K562 (cell line): ENCODE results near the gene DCLK3. TPM values are rescaled to one million over a fixed set of nuclear protein-coding genes. Genes with fewer than 3 reads are reported as not detected.

Experiments
- CGGBP1 ChIP-seq: fragments of 250-450 bp; sonication (Bioruptor Pico); IDR thresholded peaks from 2 replicates; pipeline ENCODE4 v1.9.0; 2021; ENCODE audit warnings: mild to moderate bottlenecking
- CREB3L1 ChIP-seq: fragments of 450-650 bp; IDR thresholded peaks from 2 replicates; pipeline ENCODE4 v1.6.1; 2014; ENCODE audit warnings: low read depth, mild to moderate bottlenecking, moderate library complexity, borderline replicate concordance
- E2F6 ChIP-seq, 2 experiments: IDR thresholded peaks; 2 replicates each; pipeline ENCODE4 v1.6.1; 2011; ENCODE audit warnings: borderline replicate concordance in 1 of 2, control low read depth in 1 of 2, low read depth in 1 of 2, low read length in 1 of 2, mild to moderate bottlenecking in 1 of 2, mixed read lengths in 1 of 2, moderate library complexity in 1 of 2; ENCODE audit not compliant: insufficient read depth in 1 of 2, insufficient read length in 1 of 2, poor library complexity in 1 of 2, severe bottlenecking in 1 of 2; ENCODE audit errors: extremely low read depth in 1 of 2
- MGA ChIP-seq: fragments of 450-650 bp; IDR thresholded peaks from 2 replicates; pipeline ENCODE4 v1.6.1; 2016; ENCODE audit warnings: mild to moderate bottlenecking, moderate library complexity
- VEZF1 ChIP-seq: fragments of 200-800 bp; sonication (Bioruptor generic); IDR thresholded peaks from 2 replicates; pipeline ENCODE4 v1.6.1; 2017; ENCODE audit warnings: missing genetic modification characterization, missing compliant biosample characterization
- ZNF561 ChIP-seq: fragments of 450-650 bp; formaldehyde crosslinking; conservative IDR thresholded peaks from 2 replicates; pipeline ENCODE4 v1.4.0; 2020; ENCODE audit warnings: mild to moderate bottlenecking, moderate library complexity
- polyA plus RNA-seq, 8 experiments: library from polyadenylated mRNA; depleted of rRNA in 4 of 8; stranded (reverse) in 5 of 8; unstranded in 3 of 8; fragments of >200 nt; fragmentation: Nextera tagmentation in 2 of 8; fragmentation: Illumina TruSeq in 1 of 8; extraction: Ambion mirVana in 2 of 8; extraction: Trizol in 1 of 8; gene quantifications; 2 replicates each; pipeline versions ENCODE4 v1.2.1 to v1.2.3, GENCODE V29; 2011 to 2014; ENCODE audit warnings: inconsistent platforms in 1 of 8, missing spikeins in 1 of 8
- total RNA-seq, 7 experiments: library from RNA; depleted of rRNA in 6 of 7; stranded (reverse); fragments of >200 nt in 6 of 7; fragmentation: Illumina TruSeq in 2 of 7; extraction: Trizol in 2 of 7; gene quantifications; 2 replicates each; pipeline versions ENCODE4 v1.2.1 to v1.2.3, GENCODE V29; 2011 to 2021; ENCODE audit warnings: low replicate concordance in 1 of 7

DCLK3 gene
- total and polyA plus RNA-seq, 9 of the 15 experiments (the other 6 are each of a cell fraction or from before 2014, with no cell fraction given): not detected

- TF ChIP-seq MGA (no peak), VEZF1 (no peak), E2F6 (IDR thresholded peaks at IDR 0.05; ENCODE audit: borderline replicate concordance in 1 of 2, extremely low read depth in 1 of 2, insufficient read depth in 1 of 2, insufficient read length in 1 of 2, low read depth in 1 of 2, low read length in 1 of 2, poor library complexity in 1 of 2, severe bottlenecking in 1 of 2) (no peak), CREB3L1 (no peak), CGGBP1 (no peak), ZNF561 (CRISPR knock-in tag) (no peak)
These were observed 13.3 kb upstream of the DCLK3 start (continued) for GRCh38 chr3:36777424-36778218.
